ENCODE results near the gene DYNLT4. TPM values are rescaled to one million over a fixed set of nuclear protein-coding genes. Genes with fewer than 3 reads are reported as not detected.
"Not testable (repeated sequence)": the region's sequence is repeated elsewhere in the genome, so short reads cannot be mapped to it uniquely, and the experiment has no call there.

The DYNLT4 gene
- total RNA-seq (2014; rRNA removed; shearing (Covaris generic)), result not detected in 2 replicates

GRCh38 chr1:44806704-44807363 lies at the start of gene DYNLT4:
Gene DYNLT4 (minus strand): TSS chr1:44807351. CDS start chr1:44806668, 683 bp downstream.
- DNase-seq (ENCODE audit: low read depth), result no peak

- no peak for DNase-seq (ENCODE audit: low read depth)
These were observed 48.6 kb upstream of the DYNLT4 start for GRCh38 chr1:44855742-44856141.

- no peak for DNase-seq (ENCODE audit: low read depth)
These were observed 47.8 kb upstream of the DYNLT4 start for GRCh38 chr1:44854970-44855369.

- DNase-seq (ENCODE audit: low read depth), result no peak
These were observed 46.0 kb upstream of the DYNLT4 start for GRCh38 chr1:44853201-44853600.

- no peak for DNase-seq (ENCODE audit: low read depth)
These were observed 44.2 kb upstream of the DYNLT4 start for GRCh38 chr1:44851308-44851707.

- DNase-seq (ENCODE audit: low read depth), result no peak
These were observed 42.5 kb upstream of the DYNLT4 start for GRCh38 chr1:44849575-44850132.

GRCh38 chr1:44848456-44849181 lies 41.5 kb upstream of the DYNLT4 start:
- no peak for DNase-seq (ENCODE audit: low read depth)

- no peak for DNase-seq (ENCODE audit: low read depth)
These were observed 40.7 kb upstream of the DYNLT4 start for GRCh38 chr1:44847845-44848244.

GRCh38 chr1:44846985-44847384 lies 39.8 kb upstream of the DYNLT4 start:
- DNase-seq (ENCODE audit: low read depth), result no peak

- peak; percentile 80 for DNase-seq (ENCODE audit: low read depth)
These were observed 35.9 kb upstream of the DYNLT4 start, which contains the start of gene PTCH2 for GRCh38 chr1:44842862-44843655. Gene PTCH2 (minus strand): TSS chr1:44843253. CDS start chr1:44842932, 321 bp downstream.

GRCh38 chr1:44842486-44842861 lies 35.3 kb upstream of the DYNLT4 start:
- DNase-seq (ENCODE audit: low read depth), result no peak

GRCh38 chr1:44839576-44839975 lies 32.4 kb upstream of the DYNLT4 start:
- no peak for DNase-seq (ENCODE audit: low read depth)

GRCh38 chr1:44838294-44838693 lies 31.1 kb upstream of the DYNLT4 start:
- DNase-seq (ENCODE audit: low read depth), result not testable (repeated sequence)

- peak; percentile 86 for DNase-seq (ENCODE audit: low read depth)
These were observed 28.9 kb upstream of the DYNLT4 start for GRCh38 chr1:44835738-44836675.

GRCh38 chr1:44834328-44834727 lies 27.2 kb upstream of the DYNLT4 start:
- no peak for DNase-seq (ENCODE audit: low read depth)

- no peak for DNase-seq (ENCODE audit: low read depth)
These were observed 25.0 kb upstream of the DYNLT4 start for GRCh38 chr1:44832056-44832705.

GRCh38 chr1:44831516-44831915 lies 24.4 kb upstream of the DYNLT4 start:
- no peak for DNase-seq (ENCODE audit: low read depth)

GRCh38 chr1:44830900-44831304 lies 23.8 kb upstream of the DYNLT4 start:
- no peak for DNase-seq (ENCODE audit: low read depth)

- no peak for DNase-seq (ENCODE audit: low read depth)
These were observed 22.6 kb upstream of the DYNLT4 start for GRCh38 chr1:44829506-44830384.

All from Daoy (cell line).